Epithelial cell of proximal tubule (primary cell): ENCODE measurements around the gene KRTAP12-1. TPM values are rescaled to one million over a fixed set of nuclear protein-coding genes. Genes with fewer than 3 reads are reported as not detected.
"Not testable (repeated sequence)": the region's sequence is repeated elsewhere in the genome, so short reads cannot be mapped to it uniquely, and the experiment has no call there.

ENCODE experiments used
- DNase-seq: peaks from one replicate; pipeline ENCODE4 v3.0.0-alpha.2; 2011; ENCODE audit warnings: low read depth
- H3K4me3 ChIP-seq: 2 replicates; pipeline ENCODE4 v1.5.1; 2011; ENCODE audit warnings: low read depth, mild to moderate bottlenecking, low read length
- CTCF ChIP-seq: conservative IDR thresholded peaks from 2 replicates; pipeline ENCODE4 v1.5.1; 2012; ENCODE audit warnings: low read depth, mild to moderate bottlenecking, low read length
- total RNA-seq: library from RNA; depleted of rRNA; stranded (reverse); fragments of >200 nt; gene quantifications from 2 replicates; pipeline ENCODE4 v1.2.3, GENCODE V29; 2015

Gene KRTAP12-1
- total RNA-seq, 1 donor from 2014 or later: not detected

GRCh38 chr21:44702111-44702972, 20.4 kb upstream of the KRTAP12-1 start:
- no peak overlapping the region for H3K4me3 ChIP-seq
- no peak for DNase-seq
- no peak for TF ChIP-seq CTCF

DNA sequence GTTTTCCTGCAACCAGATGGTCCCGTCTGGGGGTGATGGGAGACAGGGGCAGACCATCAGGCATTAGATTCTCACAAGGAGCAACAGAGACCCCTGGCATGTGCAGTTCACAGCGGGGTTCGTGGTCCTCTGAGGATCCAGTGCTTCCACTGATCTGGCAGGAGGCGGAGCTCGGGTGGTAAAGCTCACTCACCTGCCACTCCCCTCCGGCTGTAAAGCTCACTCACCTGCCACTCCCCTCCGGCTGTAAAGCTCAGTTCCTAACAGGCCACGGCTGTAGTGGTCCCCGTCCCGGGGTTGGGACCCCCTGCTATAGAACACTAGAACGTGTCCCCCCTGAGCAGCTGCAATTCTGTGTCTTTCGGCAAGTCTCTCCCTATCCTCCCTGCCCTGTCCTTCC, 19.6 kb upstream of the KRTAP12-1 start:
- no peak for DNase-seq
- TF ChIP-seq CTCF: no peak
- no peak overlapping the region for H3K4me3 ChIP-seq

GRCh38 chr21:44701023-44701400, 19.0 kb upstream of the KRTAP12-1 start:
- H3K4me3 ChIP-seq: no peak overlapping the region
- DNase-seq: no peak
- no peak for TF ChIP-seq CTCF

- TF ChIP-seq CTCF: no peak
- no peak overlapping the region for H3K4me3 ChIP-seq
- DNase-seq: no peak
These were observed 18.4 kb upstream of the KRTAP12-1 start for GRCh38 chr21:44700101-44701022.

GRCh38 chr21:44699502-44700001, 17.6 kb upstream of the KRTAP12-1 start:
- no peak for TF ChIP-seq CTCF

DNA sequence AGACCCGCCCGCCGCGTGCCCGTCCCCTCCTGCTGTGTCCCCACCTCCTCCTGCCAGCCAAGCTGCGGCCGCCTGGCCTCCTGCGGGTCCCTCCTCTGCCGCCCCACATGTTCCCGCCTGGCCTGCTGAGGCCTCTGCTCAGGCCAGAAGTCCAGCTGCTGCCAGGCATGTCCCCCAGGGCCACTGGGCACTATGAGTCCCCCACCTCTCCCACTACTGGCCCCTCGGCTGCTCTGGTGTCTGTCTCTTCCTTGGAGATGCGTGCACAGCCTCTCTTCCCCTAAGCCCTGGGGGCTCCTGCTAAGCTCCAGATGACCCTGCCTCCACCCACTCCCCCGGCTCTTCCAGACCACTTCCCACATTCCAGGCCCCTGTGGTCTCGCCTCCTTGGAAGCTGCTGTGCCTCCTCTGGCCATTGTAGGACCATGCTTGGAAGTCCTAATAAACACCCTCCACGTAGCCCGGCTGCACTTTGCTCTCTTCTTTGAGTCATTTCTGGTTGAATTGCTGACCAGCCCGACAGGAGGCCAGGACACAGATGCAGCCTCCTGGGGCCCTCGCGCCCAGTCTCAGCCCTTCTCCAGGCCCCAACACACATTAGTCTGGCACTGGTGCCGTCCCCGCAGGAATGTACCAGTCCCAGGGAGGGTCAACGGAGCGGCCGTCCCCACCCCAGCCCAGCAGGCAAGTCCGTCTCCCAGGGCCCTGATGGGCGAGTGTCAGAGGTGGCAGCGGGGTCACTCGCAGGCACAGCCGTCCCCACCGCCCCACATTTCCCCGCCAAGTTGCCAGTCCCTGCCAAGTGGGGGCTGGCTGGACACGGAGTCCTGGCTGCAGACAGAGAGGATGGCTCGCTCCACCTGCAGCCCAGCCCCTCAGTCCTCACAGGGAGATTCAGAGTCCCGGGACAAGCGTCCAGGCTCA, 16.1 kb upstream of the KRTAP12-1 start:
- DNase-seq: no peak
- H3K4me3 ChIP-seq: no peak overlapping the region
- no peak for TF ChIP-seq CTCF

More at GRCh38 chr21:44699502-44700001, 17.6 kb upstream of the KRTAP12-1 start:
- H3K4me3 ChIP-seq: no peak overlapping the region
- DNase-seq: no peak

DNA sequence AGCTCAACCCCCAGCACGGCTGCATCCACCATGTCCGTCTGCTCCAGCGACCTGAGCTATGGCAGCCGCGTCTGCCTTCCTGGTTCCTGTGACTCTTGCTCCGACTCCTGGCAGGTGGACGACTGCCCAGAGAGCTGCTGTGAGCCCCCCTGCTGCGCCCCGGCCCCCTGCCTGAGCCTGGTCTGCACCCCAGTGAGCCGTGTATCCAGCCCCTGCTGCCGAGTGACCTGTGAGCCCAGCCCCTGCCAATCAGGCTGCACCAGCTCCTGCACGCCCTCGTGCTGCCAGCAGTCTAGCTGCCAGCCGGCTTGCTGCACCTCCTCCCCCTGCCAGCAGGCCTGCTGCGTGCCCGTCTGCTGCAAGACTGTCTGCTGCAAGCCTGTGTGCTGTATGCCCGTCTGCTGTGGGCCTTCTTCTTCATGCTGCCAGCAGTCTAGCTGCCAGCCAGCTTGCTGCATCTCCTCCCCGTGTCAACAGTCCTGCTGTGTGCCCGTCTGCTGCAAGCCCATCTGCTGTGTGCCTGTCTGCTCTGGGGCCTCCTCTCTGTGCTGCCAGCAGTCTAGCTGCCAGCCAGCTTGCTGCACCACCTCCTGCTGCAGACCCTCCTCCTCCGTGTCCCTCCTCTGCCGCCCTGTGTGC, 15.3 kb upstream of the KRTAP12-1 start, which contains the start of gene KRTAP10-12:
KRTAP10-12 (plus strand) TSS at position 1 of the 639 bp plus-strand sequence; CDS start at position 31, 30 bp downstream.
- not testable (repeated sequence) for H3K4me3 ChIP-seq, DNase-seq
